ENCODE results near the gene ESRRG.

- TF ChIP-seq CTCF (IDR thresholded peaks at IDR 0.05) (no peak), POLR2A (IDR thresholded peaks at IDR 0.05) (no peak)
These were observed 222.8 kb downstream of the ESRRG start for GRCh38 chr1:216500273-216500967.

Measured in esophagus squamous epithelium (tissue), 4 donors.